GM21529 (cell line): ENCODE data around the gene TMTC2.
"Not testable (repeated sequence)": the region's sequence is repeated elsewhere in the genome, so short reads cannot be mapped to it uniquely, and the experiment has no call there.

Experiments
- ATAC-seq: cut with Tn5 transposase; IDR thresholded peaks from one replicate; pipeline ENCODE4 v1.9.1; 2021; ENCODE audit not compliant: unreplicated experiment

Gene TMTC2

GRCh38 chr12:82783435-82783834 is 96.7 kb downstream of the TMTC2 start:
- no peak for ATAC-seq

- ATAC-seq = no peak
Measured at GRCh38 chr12:82787016-82787415, 100.3 kb downstream of the TMTC2 start.

- ATAC-seq = no peak
Measured at GRCh38 chr12:82788594-82788993, 101.9 kb downstream of the TMTC2 start.

GRCh38 chr12:82789674-82790073 is 103.0 kb downstream of the TMTC2 start:
- ATAC-seq = no peak

- no peak for ATAC-seq
Measured at GRCh38 chr12:82793751-82794281, 107.1 kb downstream of the TMTC2 start.

GRCh38 chr12:82797480-82797879 is 110.8 kb downstream of the TMTC2 start:
- no peak for ATAC-seq

GRCh38 chr12:82800185-82800584 is 113.5 kb downstream of the TMTC2 start:
- no peak for ATAC-seq

- ATAC-seq = no peak
Measured at GRCh38 chr12:82801951-82802610, 115.4 kb downstream of the TMTC2 start.

GRCh38 chr12:82803201-82803600 is 116.5 kb downstream of the TMTC2 start:
- no peak for ATAC-seq

- no peak for ATAC-seq
Measured at GRCh38 chr12:82804601-82805000, 117.9 kb downstream of the TMTC2 start.

GRCh38 chr12:82805004-82805403 is 118.3 kb downstream of the TMTC2 start:
- not testable (repeated sequence) for ATAC-seq

GRCh38 chr12:82805812-82806497 is 119.2 kb downstream of the TMTC2 start:
- ATAC-seq = no peak

GRCh38 chr12:82807132-82807737 is 120.5 kb downstream of the TMTC2 start:
- ATAC-seq = no peak

- no peak for ATAC-seq
Measured at GRCh38 chr12:82810568-82810967, 123.9 kb downstream of the TMTC2 start.

- no peak for ATAC-seq
Measured at GRCh38 chr12:82817368-82817767, 130.7 kb downstream of the TMTC2 start.

- no peak for ATAC-seq
Measured at GRCh38 chr12:82818271-82819035, 131.7 kb downstream of the TMTC2 start.

GRCh38 chr12:82826505-82826904 is 139.8 kb downstream of the TMTC2 start:
- no peak for ATAC-seq

- ATAC-seq = no peak
Measured at GRCh38 chr12:82832096-82832495, 145.4 kb downstream of the TMTC2 start.

- no peak for ATAC-seq
Measured at GRCh38 chr12:82832981-82833380, 146.3 kb downstream of the TMTC2 start.

- no peak for ATAC-seq
Measured at GRCh38 chr12:82833481-82833880, 146.8 kb downstream of the TMTC2 start.

GRCh38 chr12:82835217-82835616 is 148.5 kb downstream of the TMTC2 start:
- ATAC-seq = no peak
